ENCODE data around the gene CENPQ.

CENPQ gene

DNA sequence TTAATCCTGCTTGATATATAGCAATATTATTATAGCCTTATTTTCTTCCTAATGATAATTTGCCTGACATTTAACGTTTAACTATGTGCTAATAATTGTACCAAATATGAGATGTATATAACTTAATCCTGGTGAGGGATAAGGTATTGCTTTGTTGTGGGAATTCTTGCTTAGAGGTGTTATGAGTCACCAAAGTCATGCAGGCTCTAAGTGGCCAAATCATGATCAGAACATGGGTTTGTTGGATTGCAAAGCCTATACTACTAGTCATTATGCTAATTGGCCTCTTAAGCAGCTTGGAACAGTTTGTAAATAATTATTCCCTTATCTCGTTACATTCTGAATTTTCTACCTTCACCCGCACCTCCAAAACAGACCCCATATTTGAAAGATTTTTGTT, 65.4 kb downstream of the CENPQ start:
- TF ChIP-seq, protein P1, sequence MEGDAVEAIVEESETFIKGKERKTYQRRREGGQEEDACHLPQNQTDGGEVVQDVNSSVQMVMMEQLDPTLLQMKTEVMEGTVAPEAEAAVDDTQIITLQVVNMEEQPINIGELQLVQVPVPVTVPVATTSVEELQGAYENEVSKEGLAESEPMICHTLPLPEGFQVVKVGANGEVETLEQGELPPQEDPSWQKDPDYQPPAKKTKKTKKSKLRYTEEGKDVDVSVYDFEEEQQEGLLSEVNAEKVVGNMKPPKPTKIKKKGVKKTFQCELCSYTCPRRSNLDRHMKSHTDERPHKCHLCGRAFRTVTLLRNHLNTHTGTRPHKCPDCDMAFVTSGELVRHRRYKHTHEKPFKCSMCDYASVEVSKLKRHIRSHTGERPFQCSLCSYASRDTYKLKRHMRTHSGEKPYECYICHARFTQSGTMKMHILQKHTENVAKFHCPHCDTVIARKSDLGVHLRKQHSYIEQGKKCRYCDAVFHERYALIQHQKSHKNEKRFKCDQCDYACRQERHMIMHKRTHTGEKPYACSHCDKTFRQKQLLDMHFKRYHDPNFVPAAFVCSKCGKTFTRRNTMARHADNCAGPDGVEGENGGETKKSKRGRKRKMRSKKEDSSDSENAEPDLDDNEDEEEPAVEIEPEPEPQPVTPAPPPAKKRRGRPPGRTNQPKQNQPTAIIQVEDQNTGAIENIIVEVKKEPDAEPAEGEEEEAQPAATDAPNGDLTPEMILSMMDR (IDR thresholded peaks at IDR 0.05; ENCODE audit: low read depth, low read length), result no peak
- no peak overlapping the region for H3K4me3 ChIP-seq (ENCODE audit: low read depth, low read length)

DNA sequence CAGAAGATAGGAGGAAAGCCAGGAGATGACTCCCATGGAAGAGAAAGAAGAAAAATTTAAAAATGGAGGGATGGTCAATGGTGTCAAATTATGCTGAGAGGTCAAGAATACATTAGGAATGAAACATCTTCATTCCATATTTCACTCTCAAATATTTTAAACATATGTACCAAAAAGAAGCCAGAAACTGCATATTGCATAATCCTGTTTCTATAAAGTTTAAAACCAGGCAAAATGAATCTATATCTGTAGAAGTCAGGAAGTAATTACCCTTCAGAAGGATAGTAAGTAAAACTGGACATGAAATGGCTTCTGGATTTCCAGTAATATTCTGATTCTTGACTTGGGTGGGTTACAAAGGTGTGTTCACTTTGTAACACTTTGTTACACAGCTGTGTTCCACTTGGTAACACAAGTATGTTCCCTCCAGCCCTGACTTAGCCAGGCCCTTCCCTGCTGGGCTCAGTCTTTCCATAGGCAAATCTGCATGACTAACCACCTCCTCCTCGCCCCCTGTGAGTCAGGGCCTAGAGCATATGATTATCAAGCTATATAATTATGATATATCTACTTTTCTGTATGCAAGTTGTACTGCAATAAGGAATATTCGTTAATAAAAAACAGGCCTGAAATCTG, 67.1 kb downstream of the CENPQ start:
- TF ChIP-seq, protein P1 (IDR thresholded peaks at IDR 0.05; ENCODE audit: low read depth, low read length), result no peak
- H3K4me3 ChIP-seq (ENCODE audit: low read depth, low read length), result no peak overlapping the region

DNA sequence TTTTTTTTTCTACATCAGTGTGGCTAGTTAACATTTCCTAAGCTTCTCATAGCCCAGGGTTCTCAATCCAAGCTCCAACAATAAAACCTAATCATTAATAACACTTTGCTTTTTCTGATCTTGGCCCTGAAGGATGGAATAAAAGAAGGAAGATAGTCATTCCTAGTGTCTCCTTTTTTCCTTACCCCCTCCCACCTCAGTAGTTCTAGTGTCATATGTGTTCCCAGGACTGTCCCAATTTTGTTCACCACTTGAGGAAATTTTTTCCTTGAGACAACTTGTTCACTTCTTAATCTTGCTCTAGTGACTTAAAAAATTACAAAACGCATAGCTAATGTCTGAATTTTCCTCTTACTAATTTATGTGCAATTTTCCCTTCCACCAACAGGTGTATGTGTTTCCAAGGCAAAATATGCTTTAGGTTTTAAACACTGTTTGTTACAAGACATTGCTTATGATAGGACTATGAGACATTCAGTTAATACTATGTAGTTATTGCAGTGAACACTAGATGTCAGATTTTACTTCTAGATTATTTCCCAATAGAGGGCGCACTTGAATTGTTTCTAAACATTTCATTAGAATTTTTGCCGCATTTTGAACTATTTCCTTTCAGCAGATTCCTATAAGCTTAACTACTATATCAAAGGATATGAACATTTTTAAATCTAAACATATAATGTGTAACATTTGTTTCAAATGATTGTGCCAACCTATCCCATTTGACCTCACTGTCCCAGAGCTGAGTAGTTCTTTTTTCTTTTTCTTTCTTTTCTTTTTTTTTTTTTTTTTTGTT, 68.8 kb downstream of the CENPQ start:
- H3K4me3 ChIP-seq (ENCODE audit: low read depth, low read length), result peak overlapping the region; percentile 34
- TF ChIP-seq, protein P1 (IDR thresholded peaks at IDR 0.05; ENCODE audit: low read depth, low read length), result peak; percentile 35; the same call in 1 of the 2 replicates

DNA sequence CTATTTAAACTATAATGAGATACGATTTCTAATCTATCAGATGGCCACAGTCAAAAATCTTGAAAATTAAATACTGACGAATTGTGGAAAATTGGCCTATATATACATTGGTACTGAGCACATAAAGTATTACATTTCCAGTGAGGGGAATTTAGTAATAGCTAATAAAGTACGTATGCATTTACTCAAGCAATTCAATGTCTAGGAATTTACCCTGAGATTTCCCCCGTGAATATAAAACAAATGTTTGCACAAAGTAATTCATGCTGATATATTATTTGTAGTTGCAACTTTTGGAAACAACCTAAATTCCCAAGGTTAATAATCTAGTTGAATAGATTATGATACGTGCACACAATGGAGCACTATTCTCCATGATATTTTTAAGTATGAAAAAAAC, 72.6 kb downstream of the CENPQ start:
- H3K4me3 ChIP-seq (ENCODE audit: low read depth, low read length), result no peak overlapping the region
- TF ChIP-seq, protein P1 (IDR thresholded peaks at IDR 0.05; ENCODE audit: low read depth, low read length), result no peak

DNA sequence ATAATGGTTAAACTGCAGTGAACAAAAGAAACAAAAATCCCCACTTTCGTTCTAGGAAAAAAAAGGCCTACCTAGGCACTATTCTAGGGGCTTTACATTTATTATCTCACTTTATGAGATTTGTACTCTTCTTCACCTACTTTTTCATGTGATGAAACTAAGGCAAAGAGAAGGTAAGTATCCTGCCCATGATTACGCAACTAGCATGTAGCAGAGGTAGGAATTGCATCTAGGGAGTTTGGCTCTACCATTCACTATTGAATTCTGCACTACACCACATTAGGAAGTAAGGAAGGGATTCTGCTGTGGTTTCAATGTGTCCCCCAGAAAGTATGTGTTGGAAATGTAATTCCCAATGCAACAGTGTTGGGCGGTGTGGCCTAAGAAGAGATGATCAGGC, 75.9 kb downstream of the CENPQ start:
- H3K4me3 ChIP-seq (ENCODE audit: low read depth, low read length), result no peak overlapping the region
- TF ChIP-seq, protein P1 (IDR thresholded peaks at IDR 0.05; ENCODE audit: low read depth, low read length), result no peak

DNA sequence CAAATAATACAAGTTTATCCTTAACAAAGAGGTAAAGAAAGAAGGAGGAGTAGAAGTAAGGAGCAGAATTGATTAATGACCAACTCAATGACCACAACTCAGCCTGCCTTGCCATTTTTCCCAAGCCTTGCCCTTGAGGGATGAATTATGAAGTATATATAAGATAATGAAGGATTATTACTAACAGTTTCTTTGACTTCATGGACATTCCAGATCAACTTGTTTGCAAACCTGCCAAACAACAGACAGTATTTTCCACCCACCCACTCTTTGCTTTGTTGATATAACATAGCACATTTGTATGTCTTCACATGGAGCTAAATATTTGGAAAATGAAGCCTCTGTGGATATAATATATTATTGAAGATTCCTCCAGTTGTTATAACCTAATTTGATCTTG, 77.4 kb downstream of the CENPQ start:
- no peak overlapping the region for H3K4me3 ChIP-seq (ENCODE audit: low read depth, low read length)
- TF ChIP-seq, protein P1 (IDR thresholded peaks at IDR 0.05; ENCODE audit: low read depth, low read length), result no peak

DNA sequence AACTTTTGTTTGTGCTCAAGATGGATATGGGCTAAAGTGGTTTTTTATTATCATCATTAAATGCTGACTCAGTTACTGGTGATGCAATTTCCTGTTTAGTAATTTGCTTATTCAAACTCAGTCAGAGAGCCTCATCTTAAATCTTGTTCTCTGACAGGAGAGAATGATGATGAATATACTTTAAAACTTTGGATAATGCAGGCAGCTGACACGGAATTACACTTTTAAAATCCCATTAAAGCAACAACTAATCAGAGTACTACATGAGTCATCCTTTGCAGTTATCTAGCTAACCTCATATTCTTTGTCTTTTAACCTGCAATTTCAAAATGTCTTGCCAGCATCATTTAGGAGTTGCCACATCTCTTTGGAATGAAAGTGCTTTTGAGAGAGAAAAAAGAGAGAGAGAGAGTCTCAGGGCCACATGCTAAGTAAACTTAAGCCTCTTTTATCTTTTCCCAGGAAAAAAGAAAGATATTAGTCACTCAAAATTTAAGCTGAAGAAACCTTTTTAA, 78.1 kb downstream of the CENPQ start:
- no peak overlapping the region for H3K4me3 ChIP-seq (ENCODE audit: low read depth, low read length)
- TF ChIP-seq, protein P1 (IDR thresholded peaks at IDR 0.05; ENCODE audit: low read depth, low read length), result no peak
